ENCODE results near the gene GPR161. TPM values are rescaled to one million over a fixed set of nuclear protein-coding genes. Genes with fewer than 3 reads are reported as not detected.

Gene GPR161
- total and polyA plus RNA-seq, 2 of the 13 experiments (the other 11 are each of a cell fraction or from before 2014, with no cell fraction given), result 0.13 to 0.35 TPM

GRCh38 chr1:168178638-168179437, 42.1 kb upstream of the GPR161 start, which contains the start of gene TIPRL (continued):
- TF ChIP-seq, protein P1, sequence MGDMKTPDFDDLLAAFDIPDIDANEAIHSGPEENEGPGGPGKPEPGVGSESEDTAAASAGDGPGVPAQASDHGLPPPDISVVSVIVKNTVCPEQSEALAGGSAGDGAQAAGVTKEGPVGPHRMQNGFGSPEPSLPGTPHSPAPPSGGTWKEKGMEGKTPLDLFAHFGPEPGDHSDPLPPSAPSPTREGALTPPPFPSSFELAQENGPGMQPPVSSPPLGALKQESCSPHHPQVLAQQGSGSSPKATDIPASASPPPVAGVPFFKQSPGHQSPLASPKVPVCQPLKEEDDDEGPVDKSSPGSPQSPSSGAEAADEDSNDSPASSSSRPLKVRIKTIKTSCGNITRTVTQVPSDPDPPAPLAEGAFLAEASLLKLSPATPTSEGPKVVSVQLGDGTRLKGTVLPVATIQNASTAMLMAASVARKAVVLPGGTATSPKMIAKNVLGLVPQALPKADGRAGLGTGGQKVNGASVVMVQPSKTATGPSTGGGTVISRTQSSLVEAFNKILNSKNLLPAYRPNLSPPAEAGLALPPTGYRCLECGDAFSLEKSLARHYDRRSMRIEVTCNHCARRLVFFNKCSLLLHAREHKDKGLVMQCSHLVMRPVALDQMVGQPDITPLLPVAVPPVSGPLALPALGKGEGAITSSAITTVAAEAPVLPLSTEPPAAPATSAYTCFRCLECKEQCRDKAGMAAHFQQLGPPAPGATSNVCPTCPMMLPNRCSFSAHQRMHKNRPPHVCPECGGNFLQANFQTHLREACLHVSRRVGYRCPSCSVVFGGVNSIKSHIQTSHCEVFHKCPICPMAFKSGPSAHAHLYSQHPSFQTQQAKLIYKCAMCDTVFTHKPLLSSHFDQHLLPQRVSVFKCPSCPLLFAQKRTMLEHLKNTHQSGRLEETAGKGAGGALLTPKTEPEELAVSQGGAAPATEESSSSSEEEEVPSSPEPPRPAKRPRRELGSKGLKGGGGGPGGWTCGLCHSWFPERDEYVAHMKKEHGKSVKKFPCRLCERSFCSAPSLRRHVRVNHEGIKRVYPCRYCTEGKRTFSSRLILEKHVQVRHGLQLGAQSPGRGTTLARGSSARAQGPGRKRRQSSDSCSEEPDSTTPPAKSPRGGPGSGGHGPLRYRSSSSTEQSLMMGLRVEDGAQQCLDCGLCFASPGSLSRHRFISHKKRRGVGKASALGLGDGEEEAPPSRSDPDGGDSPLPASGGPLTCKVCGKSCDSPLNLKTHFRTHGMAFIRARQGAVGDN (CRISPR knock-in tag; IDR thresholded peaks at IDR 0.05), result peak; percentile 91
- TF ChIP-seq MEIS2 (CRISPR knock-in tag; IDR thresholded peaks at IDR 0.05), result peak; percentile 69; the same call in 1 of the 2 replicates
- peak; percentile 98 for TF ChIP-seq GABPB1 (CRISPR knock-in tag; IDR thresholded peaks at IDR 0.05)
- no peak; the same call in 1 of the 2 replicates for TF ChIP-seq ZNF788 (CRISPR knock-in tag; IDR thresholded peaks at IDR 0.05; ENCODE audit: borderline replicate concordance)
- TF ChIP-seq NFATC3 (CRISPR knock-in tag; IDR thresholded peaks at IDR 0.05), result no peak
- no peak for TF ChIP-seq PATZ1 (CRISPR knock-in tag; IDR thresholded peaks at IDR 0.05)
- no peak for TF ChIP-seq HDAC2 (CRISPR knock-in tag; IDR thresholded peaks at IDR 0.05)
- TF ChIP-seq, protein P2, sequence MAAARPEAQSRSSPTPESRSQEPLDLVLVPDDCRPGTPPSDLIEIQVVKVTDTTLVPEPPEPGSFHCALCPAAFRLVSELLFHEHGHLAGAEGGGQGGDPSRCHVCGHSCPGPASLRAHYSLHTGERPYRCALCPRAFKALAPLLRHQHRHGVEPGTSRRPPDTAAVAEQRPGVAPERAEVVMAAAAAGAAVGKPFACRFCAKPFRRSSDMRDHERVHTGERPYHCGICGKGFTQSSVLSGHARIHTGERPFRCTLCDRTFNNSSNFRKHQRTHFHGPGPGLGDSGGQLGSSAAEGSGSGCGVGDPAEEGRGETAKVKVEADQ (CRISPR knock-in tag; IDR thresholded peaks at IDR 0.05; ENCODE audit: borderline replicate concordance), result 0 out of 2 replicates have a peak, but pooled peaks have one; percentile 61
- TF ChIP-seq MYC (CRISPR knock-in tag; IDR thresholded peaks at IDR 0.05; ENCODE audit: borderline replicate concordance), result peak; percentile 43; the same call in 1 of the 2 replicates
- no peak for TF ChIP-seq ZNF510 (CRISPR knock-in tag; IDR thresholded peaks at IDR 0.05; ENCODE audit: low read depth)
- TF ChIP-seq ZNF280B (CRISPR knock-in tag; IDR thresholded peaks at IDR 0.05; ENCODE audit: borderline replicate concordance), result peak; percentile 79; the same call in 1 of the 2 replicates
